ENCODE results near the gene NRF1.

NRF1 gene

GRCh38 chr7:129734400-129734799 is 122.9 kb downstream of the NRF1 start:
- DNase-seq (ENCODE audit: low read depth, low spot score): no peak

- DNase-seq (ENCODE audit: low read depth, low spot score): no peak
These were observed 127.9 kb downstream of the NRF1 start for GRCh38 chr7:129739427-129739826.

DNA sequence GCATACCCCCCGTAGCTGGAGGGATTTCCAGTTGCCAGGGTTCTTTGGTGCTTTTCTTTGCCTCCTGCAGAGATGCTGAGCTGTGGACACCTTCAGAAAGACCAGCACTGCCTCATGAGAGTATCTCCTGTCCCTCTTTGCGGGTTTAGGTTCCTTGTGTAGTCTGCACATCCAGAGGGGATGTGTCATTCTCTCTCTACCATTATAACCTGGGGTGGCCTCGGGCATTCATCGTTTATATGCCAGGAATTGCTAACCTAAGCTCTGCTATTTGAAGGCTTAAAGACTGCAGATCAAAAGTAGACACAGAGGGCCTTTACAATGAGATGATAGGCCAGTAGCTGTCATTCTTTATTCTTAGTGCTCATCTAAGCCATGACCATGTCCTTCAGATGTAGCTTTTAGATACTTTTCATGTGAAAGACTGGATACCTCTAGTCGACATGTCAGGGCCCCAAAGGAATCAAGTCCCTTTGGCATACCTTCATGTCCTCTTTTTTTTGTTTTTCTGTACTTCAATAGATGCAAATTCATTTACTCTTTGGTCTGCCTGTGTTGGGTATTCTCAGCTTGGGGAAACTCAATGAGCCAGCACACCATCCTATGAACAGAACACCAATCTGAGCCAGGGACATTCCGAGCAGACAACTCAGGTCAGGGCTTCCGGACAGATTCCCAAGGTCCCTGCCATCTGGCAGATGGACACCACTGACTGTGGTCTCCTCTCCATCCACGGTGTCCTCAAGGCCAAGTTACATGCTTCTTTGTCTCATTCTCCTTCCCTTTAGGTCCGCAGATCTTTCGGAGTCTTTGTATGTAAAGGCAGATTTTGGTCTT is 129.3 kb downstream of the NRF1 start:
- DNase-seq (ENCODE audit: low read depth, low spot score): no peak

DNA sequence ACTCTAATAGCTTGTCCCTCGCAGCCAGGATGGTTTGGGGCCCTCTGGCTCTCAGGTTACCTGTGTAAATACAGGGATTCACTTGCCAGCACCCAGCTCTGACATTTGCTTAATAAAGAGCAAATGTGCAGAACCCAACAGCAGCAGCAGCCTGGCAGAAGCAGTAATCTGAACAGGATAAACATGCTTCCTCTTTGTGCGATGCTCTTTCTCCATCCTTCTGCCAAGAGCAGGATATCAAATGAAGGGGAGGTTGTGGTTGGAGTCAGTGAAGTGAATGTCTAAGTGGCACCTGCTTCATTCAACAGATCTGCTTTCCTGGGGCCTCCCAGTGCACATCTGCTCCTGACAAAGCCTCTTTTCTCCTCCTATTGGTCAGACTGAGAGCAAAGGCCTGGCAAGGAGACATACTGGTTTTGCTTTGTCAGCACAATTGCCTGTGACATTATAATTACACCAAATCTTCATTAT is 130.3 kb downstream of the NRF1 start:
- DNase-seq (ENCODE audit: low read depth, low spot score): no peak

DNA sequence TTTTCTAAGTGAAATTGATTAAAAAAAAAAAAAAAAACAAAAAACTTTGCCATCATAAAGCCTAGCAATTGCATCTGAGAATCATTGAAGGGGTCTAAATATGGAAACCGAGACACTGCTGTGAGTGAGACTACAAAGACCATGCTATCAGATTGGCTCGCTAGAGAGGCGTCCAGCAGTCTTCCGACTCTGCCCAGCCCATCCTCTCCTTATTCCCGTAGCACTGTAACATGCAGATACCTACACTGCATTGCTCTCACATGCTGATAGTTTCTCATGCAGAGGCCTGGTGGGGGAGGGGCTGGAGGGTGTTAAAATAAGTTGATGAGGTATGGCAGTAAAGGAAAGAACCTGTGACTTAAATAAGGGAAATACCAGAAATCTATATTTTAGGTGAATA is 130.7 kb downstream of the NRF1 start:
- no peak for DNase-seq (ENCODE audit: low read depth, low spot score)

DNA sequence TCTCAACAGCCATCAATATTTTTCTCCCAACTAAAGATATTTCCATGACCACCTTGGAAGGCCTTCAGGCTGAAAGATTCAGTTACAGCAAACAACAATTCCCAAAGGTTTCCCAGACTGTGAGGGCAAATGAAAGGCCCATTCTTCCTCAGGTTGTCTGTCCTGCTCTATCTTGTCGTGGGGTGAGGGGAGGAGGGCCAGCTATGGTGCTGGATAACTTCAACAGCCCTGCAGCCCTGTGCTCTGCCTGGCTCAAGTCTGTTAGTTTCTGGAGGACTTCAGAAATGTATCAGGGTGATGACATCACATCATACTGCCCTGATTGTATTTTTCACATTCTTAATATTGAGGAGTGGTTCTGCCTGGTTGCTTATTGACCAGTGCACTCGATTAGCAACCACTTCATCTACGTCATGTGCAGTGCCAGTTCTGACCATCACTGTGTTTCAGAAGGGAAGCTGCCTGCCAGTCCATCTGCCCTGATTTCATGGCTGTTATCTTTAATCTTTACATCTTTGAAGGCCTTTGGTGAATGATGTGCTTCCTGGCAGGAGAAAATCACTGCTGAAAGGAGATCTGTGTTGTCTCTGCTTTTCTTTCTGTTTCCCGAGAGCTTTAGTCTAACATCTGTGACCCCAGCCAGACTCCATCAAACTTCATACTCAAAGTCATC is 135.5 kb downstream of the NRF1 start:
- no peak for DNase-seq (ENCODE audit: low read depth, low spot score)

DNA sequence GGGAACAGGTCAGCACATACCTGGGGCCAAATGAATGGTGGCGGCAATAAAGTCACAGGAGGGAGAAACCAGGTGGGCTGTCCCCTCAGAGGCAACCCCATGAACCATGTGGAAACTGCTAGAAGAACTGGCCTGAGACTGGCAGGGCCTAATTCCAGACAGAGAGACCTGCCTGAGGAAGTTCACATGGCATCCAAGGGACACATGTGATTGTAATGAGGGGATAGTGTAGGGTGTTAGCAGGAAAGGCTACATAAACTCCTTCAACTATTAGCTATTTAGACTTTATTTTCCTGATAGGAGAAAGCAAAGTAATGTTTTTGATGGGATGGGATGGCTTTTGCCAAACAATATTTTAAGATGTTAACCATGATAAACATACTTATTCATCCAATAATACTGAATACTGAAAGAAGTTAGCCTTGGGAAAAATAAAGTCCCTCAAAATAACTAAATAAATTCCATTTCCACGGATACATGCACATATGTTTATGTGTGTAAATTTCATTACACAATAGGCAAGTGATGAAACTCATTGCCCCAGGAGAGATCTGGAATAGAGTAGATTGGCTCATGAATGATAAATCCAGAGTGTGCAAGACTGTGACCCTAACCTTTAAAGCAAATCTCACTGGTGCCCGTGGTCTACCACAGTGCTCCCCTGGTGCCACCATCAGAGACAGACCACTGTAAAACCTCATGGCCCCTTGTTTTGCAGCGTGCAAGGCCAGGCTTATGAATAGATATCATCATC is 137.0 kb downstream of the NRF1 start:
- no peak for DNase-seq (ENCODE audit: low read depth, low spot score)

GRCh38 chr7:129750091-129750490 is 138.6 kb downstream of the NRF1 start:
- DNase-seq (ENCODE audit: low read depth, low spot score): no peak

DNA sequence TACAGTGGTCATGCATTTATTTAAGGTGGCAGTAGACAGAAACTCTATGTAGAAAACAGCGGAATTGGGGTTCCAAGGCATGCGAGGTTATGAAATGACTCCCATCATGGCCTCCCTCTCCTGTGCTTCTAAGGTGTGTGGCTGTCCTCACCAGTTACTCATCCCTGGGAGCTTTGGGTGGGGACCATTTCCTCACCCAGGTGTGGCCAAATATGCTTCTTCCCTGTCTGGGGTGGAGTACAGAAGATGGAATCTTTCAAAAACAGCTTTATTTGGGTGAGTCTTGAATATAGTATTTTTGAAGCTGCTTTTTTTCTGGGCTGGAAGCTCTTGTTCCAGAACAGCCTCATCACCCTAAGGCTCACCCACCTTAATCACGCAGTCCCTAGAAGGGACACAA is 139.0 kb downstream of the NRF1 start:
- no peak for DNase-seq (ENCODE audit: low read depth, low spot score)

DNA sequence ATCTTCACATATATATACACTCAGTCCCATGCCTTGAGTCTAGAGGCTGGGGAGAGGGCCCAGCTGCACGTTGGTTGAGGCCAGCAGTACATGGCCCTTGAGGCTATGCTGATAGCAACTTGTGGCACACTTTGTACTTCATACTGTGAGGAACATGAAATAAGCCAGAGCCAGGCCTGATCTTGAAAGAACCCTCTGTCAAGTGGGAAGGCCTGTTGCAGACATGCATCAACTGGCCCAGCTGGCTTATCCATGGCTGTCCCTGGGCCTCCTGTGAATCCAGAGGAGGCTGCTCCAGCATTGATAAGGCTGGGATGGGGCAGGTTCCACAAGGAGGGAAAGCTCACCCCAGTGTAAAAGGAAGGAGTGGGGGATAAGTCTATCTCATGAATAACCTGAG is 140.4 kb downstream of the NRF1 start:
- no peak for DNase-seq (ENCODE audit: low read depth, low spot score)

DNA sequence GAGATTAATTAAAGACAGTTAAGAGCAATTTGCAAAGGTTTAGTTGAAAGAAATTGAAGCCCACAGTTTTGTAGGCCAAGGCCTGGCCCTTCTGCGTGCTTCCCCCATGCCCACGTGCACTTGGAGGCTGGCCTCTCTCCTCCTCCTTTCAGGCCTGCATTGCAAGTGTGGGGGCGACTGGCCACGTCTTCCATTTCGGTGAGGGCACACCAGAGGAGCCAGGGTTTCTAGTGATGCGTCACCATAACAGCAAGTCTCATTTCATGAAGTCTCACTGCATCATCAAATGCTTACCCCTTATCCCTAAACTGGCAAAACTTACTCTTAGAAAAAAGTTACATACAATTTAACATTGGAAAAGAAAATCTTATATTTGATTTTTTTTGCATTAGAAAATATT is 141.2 kb downstream of the NRF1 start:
- DNase-seq (ENCODE audit: low read depth, low spot score): no peak

DNA sequence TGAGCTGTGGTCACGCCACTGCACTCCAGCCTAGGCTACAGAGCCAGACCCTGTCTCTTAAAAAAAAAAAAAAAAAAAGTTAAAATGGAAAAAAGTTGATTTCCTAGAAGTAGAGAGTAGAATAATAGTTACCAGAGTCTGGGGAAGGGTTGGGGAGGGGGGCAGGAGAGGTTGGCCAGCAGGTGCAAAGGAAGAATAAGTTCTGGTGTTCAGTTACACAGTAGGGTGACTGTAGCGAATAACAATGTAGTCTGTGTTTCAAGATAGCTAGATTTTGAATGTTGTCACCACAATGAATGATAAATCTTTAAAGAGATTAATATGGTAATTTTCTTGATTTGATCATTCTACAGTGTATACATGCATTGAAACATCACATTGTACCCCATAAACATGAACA is 142.9 kb downstream of the NRF1 start:
- DNase-seq (ENCODE audit: low read depth, low spot score): no peak

DNA sequence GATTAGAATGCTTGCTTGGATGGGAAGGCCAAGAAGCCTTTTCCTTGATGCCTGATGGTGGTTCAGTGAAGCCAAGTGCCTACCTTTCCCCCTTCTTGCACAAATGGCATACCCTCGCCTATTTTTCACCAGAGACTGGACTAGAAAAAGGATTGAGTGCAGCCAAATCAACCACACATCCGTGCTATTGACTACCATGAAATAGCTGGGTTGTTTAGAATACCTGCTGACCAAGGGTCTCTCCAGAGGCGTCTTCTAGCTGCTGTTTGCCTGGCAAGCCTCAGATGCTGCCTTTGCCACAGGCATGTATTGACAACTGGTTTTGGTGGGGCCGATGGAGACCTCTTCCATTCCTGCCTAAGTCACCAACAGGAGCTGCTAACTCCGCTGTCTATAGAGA is 146.5 kb downstream of the NRF1 start:
- DNase-seq (ENCODE audit: low read depth, low spot score): no peak

- DNase-seq (ENCODE audit: low read depth, low spot score): no peak
These were observed 151.0 kb downstream of the NRF1 start for GRCh38 chr7:129762387-129762969.

- DNase-seq (ENCODE audit: low read depth, low spot score): no peak
These were observed 152.9 kb downstream of the NRF1 start for GRCh38 chr7:129764247-129765084.

DNA sequence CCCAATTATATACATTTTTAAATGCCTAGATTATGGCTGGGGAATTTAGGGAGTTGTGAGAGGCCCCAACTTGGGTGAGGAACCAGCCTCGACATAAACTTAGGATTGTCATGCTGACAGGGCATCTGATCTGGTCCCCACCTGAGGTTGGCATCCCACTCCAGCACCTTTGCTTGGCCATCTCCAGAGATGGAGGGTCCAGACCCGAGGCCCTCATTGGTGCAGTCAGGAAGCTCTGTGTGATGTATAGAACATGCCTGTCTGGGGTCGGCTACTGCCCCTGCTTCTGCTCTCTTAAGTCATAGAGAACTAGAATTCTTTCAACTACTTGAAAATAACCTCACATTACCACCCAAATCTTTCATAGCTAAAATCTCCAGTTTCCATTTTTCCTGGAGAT is 153.8 kb downstream of the NRF1 start:
- DNase-seq (ENCODE audit: low read depth, low spot score): no peak

DNA sequence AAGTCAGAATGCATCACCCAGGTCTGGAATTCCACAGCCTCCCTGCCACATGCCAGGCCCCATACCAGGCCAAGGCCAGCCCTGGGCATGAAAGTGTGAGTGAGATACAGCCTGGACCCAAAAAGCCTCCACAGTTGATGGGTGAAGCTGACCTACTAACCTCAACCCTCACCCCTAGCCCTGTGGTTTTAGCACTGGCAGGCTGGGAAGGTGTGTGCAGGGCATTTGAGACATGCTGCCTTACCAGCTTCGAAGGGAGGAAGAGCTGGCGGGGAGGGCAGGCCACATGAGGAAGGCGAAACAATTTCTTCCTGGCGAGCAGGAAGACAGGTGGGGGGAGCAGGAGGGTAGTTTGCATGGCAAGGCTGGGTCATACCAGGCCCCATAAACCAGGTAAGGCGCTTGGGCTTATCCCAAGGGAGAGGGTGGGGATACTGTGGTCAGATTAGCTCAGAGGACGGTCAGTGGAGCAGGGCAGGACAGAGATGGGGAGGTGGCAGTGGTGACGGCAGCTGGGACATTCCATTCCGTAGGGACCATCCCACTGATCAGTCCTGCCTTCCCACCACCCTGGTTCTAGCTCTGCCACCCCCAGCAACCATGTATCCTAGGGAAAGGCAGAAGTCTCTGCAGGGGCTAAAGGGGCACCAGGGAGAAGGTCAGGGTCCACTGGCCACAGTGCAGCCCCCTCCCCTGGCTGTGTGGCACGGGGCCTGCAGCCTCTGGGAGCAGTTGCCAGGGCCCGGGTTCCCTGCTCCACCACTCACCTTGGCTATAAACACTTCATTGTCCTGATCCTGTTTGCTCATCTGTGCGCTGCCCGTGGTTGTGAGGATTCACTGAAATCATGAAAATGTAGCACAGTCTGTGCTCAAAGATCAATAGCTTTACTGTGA is 155.8 kb downstream of the NRF1 start:
- no peak for DNase-seq (ENCODE audit: low read depth, low spot score)

DNA sequence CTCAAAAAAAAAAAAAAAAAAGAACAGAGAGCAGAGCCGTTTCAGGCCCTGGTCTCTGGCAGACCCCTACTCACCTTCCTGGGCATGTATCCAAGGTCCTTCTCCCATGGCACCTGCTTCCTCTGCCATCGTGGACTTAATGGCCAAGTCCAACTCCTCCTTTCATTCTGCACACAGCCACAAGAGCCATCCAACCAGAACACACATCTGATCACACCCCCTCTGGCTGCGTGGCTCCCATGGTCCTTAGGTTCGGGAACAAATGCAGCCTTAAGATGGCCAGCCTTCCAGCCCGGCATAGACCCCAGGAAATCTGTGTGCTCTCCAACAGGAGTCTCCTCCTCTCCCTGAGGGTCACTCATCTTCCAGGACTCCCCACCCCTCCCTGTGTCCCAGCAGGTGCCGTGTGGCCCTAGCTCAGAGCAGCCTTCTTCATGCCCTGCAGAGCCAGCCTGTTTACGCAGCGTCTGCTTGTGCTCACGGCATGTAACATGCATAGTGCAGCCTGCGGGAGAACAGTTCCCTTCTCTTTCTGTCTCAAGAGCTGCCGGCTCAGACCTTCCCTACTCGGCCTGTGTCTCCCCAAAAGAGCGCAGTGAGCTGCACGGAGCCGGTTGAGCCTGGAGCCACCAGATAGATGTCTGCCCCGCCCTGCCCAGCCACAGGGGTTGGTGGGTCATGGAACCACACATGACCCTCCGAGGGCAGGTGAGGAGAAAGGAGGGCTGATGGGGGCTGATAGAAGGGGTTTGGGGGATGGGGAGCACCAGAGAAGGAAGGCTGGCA is 157.3 kb downstream of the NRF1 start:
- DNase-seq (ENCODE audit: low read depth, low spot score): no peak

- DNase-seq (ENCODE audit: low read depth, low spot score): no peak
These were observed 157.9 kb downstream of the NRF1 start for GRCh38 chr7:129769400-129769774.

Data from ELF-1 (cell line).